CD4-positive, alpha-beta T cell treated with Interleukin-21 for 1 hour (primary cell): ENCODE measurements around the gene OR7C2.
"Not testable (repeated sequence)": the region's sequence is repeated elsewhere in the genome, so short reads cannot be mapped to it uniquely, and the experiment has no call there.

Experiments
- DNase-seq: peaks from one replicate; pipeline ENCODE4 v3.0.0-alpha.2; 2020

The OR7C2 gene

GRCh38 chr19:14941189-14941588, at the start of gene OR7C2:
Gene OR7C2, plus strand, starts transcription at chr19:14941489. Its CDS starts 0 bp downstream, at chr19:14941489.
- no peak for DNase-seq

- DNase-seq = no peak
These were observed 39.5 kb upstream of the OR7C2 start for GRCh38 chr19:14901675-14902260.

GRCh38 chr19:14906711-14907110, 34.6 kb upstream of the OR7C2 start:
- DNase-seq = no peak

GRCh38 chr19:14915116-14915515, 26.2 kb upstream of the OR7C2 start:
- DNase-seq = no peak

- no peak for DNase-seq
These were observed 24.4 kb upstream of the OR7C2 start for GRCh38 chr19:14916848-14917247.

- no peak for DNase-seq
These were observed 7.8 kb upstream of the OR7C2 start for GRCh38 chr19:14933506-14933905.

- DNase-seq = no peak
These were observed 1.0 kb upstream of the OR7C2 start for GRCh38 chr19:14940266-14940665.

GRCh38 chr19:14943601-14944000, 2.3 kb downstream of the OR7C2 start:
- DNase-seq = no peak

GRCh38 chr19:14944456-14944855, 3.2 kb downstream of the OR7C2 start:
- no peak for DNase-seq

- not testable (repeated sequence) for DNase-seq
These were observed 8.1 kb downstream of the OR7C2 start for GRCh38 chr19:14949413-14949812.

GRCh38 chr19:14949876-14950275, 8.6 kb downstream of the OR7C2 start:
- no peak for DNase-seq

- DNase-seq = no peak
These were observed 9.1 kb downstream of the OR7C2 start for GRCh38 chr19:14950421-14950820.

- no peak for DNase-seq
These were observed 11.5 kb downstream of the OR7C2 start for GRCh38 chr19:14952767-14953166.

- DNase-seq = no peak
These were observed 12.9 kb downstream of the OR7C2 start for GRCh38 chr19:14954071-14954655.

GRCh38 chr19:14957464-14957863, 16.2 kb downstream of the OR7C2 start:
- no peak for DNase-seq

GRCh38 chr19:14959263-14959662, 18.0 kb downstream of the OR7C2 start:
- no peak for DNase-seq

- no peak for DNase-seq
These were observed 20.8 kb downstream of the OR7C2 start for GRCh38 chr19:14961956-14962685.

GRCh38 chr19:14968247-14968646, 27.0 kb downstream of the OR7C2 start:
- DNase-seq = no peak

- DNase-seq = no peak
These were observed 30.2 kb downstream of the OR7C2 start for GRCh38 chr19:14971474-14971873.

- no peak for DNase-seq
These were observed 31.4 kb downstream of the OR7C2 start for GRCh38 chr19:14972676-14973075.

- DNase-seq = no peak
These were observed 33.2 kb downstream of the OR7C2 start for GRCh38 chr19:14974488-14974887.

- no peak for DNase-seq
These were observed 35.8 kb downstream of the OR7C2 start for GRCh38 chr19:14977128-14977527.

- no peak for DNase-seq
These were observed 37.0 kb downstream of the OR7C2 start for GRCh38 chr19:14978161-14978776.
